Measurements from ENCODE around the gene TENT4B.
"Not testable (repeated sequence)": the region's sequence is repeated elsewhere in the genome, so short reads cannot be mapped to it uniquely, and the experiment has no call there.

Gene TENT4B

DNA sequence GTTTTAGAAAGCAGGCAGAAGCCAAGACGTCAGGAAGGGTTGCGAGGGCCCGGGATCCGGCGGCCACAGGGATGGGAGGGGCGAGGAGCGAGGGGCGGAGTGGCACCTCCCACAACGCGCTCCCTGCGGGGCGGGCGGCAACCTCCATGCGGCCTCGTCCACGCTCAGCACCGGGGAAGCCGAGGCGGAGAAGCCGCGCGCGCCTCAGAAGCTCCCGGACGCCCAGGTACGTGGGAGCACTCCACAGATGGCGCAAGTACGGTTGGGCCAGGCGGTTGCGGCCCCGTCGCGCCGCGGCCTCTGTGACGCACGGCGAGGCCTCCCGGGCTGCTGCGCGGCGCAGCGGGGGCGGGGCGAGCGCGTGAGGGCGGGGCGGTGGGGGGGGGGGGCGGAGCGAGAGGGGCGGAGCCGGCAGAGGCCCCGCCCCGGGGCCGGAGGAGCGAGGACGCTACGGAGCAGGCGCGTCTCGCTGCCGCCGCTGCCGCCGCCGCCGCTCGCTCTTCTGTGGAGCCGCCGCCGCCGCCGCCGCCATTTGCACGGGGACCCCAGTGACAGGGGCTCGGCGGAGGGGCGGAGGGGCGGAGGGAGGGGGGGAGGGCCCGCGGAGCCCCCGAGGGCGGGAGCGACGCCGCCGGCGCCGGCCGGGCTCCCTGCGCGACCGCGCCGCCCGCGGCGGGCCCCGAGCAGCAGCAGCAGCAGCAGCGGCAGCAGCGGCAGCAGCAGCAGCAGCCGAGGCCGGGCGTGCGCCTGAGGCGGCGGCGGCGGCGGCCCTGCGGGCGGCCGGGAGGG is at the start of gene TENT4B:
TENT4B (plus strand) TSS at position 500 of the 789 bp plus-strand sequence. CDS start 316 bp downstream, outside the sequence.
- no peak for DNase-seq

GRCh38 chr16:50103764-50104163 is 49.3 kb upstream of the TENT4B start:
- no peak for DNase-seq

DNA sequence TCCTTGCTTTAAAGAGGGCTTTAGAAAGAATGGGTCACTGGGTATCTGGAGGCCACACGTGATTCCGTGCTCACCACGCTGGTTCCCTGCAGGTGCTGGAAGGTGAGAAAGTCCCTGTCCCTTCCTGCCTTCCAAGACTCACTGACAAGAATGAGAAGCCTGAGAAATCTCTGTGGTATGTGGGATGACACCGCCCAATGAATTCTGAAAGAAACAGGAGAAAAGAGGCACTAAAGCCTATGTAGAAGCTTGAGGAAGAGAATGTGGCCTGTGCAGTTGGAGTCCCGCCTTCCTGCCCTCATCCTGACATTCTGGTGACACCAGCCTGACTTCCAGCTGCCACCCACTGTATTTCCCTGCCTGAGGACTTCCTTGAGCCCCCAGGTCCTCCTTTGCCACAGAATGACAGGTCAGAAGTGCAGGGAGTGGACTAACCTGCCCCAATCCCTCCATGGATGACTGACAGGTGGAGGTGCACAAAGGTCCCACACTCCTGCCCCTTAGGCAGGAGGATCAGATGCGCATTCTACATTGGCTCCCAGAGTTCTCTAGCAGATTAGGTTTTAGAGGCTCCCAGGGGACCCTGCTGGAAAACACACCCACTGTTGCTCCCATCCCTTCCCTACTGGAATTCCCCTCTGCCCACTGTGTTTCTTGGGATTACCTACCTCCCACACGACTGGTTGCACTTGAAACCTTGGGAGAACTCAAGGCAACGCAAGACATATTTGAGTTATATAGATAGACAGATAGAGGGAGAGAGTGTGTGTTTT is 38.6 kb upstream of the TENT4B start:
- no peak for DNase-seq

DNA sequence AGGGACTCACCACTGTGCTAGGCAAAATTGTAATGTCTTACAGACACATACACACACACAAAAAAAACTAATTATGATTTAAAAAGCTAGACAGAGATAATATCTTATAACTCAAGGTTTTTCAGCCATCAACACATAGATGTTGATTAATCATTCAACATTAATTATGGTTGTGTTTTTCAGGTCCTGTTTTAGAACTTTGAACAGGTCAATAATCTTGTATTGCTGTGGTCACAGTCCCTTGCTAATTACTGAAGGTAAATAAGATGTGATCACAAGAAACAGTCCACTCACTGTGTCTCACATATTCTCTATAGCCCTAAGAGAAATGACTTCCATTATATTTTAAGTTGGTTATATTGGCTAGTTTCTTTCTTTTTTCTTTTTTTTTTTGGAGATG is 32.4 kb upstream of the TENT4B start:
- DNase-seq, result no peak

- no peak for DNase-seq
Measured at GRCh38 chr16:50121278-50121677, 31.8 kb upstream of the TENT4B start.

DNA sequence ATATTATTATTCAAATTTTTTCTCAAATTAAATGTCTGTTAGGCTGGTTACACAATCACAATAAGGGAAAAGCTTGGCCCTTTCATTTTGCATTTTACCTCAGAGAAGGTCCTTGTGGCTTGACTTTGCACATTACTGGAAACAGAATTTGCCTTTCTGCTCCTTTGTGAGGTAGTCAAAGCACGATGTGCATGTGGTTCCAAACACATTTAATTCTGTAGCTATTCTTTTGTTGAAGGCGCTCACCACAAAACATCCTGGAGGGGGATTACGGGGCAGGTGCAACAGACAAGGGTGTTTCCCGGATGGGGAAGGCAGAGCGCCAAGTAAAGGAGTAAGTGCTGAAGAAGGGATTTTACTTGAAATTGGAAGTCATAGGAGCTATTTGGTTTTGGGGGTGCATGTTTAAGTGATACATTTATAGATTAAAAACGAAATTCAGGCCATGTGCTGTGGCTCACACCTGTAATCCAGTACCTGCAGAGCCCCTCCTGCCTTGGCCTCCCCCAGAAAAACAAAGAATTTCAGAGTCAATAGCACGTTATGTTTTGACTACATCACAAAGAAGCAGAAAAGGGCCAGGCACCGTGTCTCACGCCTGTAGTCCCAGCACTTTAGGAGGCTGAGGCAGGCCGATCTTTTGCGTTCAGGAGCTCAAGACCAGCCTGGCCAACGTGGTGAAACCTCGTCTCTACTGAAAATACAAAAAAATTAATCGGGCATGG is 31.2 kb upstream of the TENT4B start:
- no peak for DNase-seq

GRCh38 chr16:50123417-50123816 is 29.7 kb upstream of the TENT4B start:
- no peak for DNase-seq

- DNase-seq, result no peak
Measured at GRCh38 chr16:50124769-50125168, 28.3 kb upstream of the TENT4B start.

- no peak for DNase-seq
Measured at GRCh38 chr16:50126183-50126582, 26.9 kb upstream of the TENT4B start.

GRCh38 chr16:50132571-50132970 is 20.5 kb upstream of the TENT4B start:
- DNase-seq, result not testable (repeated sequence)

DNA sequence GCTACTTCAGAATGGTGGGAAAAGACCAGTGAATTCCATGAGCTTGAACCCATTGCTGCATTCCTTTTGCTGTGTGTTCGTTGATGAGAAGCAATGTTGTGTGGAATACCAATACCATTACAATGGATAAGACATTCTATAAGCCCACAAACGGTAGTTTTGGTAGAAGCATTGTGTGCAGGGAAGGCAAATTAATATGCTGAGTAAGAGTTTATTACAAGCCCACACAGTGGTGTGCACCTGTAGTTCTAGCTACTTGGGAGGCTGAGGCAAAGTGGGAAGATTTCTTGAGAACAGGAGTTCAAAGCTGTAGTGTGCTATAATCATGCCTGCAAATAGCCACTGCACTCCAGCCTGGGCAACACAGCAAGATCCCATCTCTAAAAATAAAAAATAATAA is 19.9 kb upstream of the TENT4B start:
- no peak for DNase-seq

DNA sequence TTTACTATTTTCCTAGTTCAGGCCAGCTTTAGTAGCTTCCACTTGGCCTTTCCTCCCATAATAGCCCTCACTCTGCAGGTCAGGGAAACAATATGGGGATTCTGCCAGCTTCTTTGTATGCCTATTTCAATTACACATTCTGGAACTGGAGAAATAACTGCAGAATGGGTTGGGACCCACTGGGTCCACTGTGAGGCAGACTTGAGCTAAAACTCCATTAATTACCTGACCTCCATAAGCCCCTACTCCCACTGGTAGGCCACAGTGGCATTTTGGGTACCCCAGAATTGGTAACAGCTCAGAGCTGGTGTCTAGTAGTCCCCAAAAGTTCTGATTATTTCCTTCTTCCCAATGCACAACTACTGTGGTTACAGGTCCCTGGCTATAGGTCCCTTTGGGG is 16.7 kb upstream of the TENT4B start:
- no peak for DNase-seq

DNA sequence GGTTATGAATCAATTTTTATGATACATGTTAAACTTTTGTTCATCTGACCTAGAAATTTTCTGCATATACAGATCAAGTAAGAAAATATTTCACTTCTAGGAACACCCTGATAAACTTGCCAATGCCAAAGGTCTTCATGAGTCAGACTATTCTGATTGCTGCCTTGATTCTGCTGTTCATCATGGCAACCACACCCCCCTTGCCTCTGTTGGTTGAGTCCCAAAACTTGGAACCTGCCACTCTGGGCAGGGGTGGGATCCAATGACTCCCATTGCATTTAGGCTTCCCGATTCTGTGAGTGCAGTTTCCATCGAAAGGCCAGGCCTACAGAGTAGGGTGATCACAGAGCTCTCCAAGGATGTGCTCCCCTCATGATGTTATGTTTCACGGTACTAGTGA is 15.8 kb upstream of the TENT4B start:
- no peak for DNase-seq

DNA sequence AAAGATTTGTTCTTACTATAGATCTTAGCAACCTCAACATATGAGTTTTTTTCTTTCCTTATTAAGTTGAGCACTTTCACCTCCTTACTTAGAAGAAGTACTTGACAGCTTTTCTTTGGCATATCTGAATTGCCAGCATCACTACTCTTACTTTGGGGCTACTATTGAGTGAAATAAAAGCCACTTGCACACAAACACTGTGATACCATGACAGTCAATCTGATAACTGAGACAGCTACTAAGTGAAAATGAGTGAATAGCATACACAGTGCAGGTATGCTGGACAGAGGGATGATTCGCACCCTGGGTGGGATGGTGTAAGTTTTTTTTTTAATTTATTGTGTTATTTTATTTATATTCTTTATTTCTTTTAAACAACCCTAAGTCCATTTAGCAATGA is 13.5 kb upstream of the TENT4B start:
- no peak for DNase-seq

GRCh38 chr16:50144211-50144610 is 8.9 kb upstream of the TENT4B start:
- DNase-seq, result no peak

- no peak for DNase-seq
Measured at GRCh38 chr16:50146479-50147435, 6.3 kb upstream of the TENT4B start.

DNA sequence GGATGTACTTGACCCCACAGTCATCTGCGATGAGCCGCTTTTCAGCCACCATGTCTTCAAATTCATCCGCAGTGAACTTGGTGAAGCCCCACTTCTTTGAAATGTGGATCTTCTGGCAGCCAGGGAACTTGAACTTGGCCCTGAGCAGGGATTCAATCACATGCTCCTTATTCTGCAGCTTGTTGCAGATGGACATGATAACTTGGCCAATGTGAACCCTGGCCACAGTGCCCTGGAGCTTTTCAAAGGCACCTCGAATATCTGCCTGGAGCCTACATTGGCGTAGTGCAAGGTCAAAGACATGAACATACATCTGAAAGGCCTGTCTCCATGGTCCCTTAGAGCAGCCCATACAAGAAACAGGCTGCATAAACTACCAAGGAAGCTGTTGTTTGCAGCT is 1.8 kb upstream of the TENT4B start:
- no peak for DNase-seq

DNA sequence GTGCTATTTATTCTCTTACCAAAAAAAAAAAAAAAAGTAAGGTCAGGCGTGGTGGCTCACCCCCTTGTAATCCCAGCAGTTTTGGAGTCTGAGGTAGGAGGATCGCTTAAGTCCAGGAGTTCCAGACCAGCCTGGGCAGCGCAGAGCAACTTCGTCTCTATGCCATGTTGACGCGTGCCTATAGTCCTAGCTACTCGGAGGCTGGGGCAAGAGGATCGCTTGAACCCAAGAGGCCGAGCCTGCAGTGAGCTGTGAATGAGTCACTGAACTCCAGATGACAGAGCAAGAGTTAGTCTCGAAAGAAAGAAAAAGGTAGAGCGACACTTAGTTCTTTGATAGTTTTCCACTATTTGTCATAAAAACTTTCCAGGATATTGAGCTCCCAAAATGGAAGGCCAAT is 1.4 kb upstream of the TENT4B start:
- DNase-seq, result no peak

- no peak for DNase-seq
Measured at GRCh38 chr16:50152351-50152806, 727 bp upstream of the TENT4B start.

DNA sequence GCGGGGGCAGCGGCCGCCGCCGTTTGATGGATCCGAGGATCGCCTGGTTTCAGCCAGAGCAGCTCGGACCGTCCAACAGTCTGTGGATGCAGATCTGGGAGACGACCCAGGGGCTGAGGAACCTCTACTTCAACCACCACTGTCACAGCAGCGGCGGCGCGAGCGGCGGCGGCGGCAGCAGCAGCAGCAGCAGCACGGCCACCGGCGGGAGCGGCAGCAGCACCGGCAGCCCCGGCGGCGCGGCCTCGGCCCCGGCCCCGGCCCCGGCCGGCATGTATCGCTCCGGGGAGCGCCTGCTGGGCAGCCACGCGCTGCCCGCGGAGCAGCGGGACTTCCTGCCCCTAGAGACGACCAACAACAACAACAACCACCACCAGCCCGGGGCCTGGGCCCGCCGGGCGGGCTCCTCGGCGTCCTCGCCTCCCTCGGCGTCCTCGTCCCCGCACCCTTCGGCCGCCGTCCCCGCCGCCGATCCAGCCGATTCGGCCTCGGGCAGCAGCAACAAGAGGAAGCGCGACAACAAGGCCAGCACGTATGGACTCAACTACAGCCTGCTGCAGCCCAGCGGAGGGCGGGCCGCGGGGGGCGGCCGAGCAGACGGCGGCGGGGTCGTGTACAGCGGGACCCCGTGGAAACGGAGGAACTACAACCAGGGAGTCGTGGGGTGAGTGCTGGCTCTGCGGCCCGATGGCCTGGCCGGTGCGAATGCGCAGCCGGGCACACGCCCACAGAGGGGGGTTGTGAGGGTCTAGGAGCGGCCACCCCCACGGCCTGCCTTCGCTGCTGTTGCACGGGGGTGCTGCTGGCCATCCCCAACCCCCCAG is 702 bp downstream of the TENT4B start:
- DNase-seq, result no peak

DNA sequence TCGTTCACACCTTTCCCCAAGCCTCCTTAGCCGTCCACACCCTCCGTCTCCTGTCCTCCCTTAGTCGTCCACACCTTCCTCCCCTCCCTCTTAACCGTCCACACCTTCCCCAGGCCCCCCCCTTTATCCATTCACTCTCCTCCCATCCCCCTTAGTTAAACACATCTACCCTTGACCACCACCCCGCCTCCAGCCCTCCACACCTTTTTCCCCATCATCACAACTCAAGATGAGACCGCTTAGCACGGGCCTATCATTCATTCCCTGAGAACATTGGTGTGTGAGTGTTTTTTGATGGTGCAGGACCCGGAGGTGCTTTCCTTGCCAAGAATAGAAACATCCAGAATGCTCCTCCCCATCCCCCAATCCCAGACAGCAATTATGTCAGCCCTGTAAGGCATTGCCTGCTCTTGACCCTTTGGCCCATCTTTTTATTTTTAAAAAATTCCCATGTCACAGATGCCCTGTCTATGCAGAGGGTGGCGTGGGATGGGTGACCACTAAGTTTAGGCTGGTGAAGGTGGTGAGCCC is 1.4 kb downstream of the TENT4B start:
- DNase-seq, result no peak

Measured in NCI-H1694 (cell line).